Measurements from ENCODE around the gene SLC1A4.
"Not testable (repeated sequence)": the region's sequence is repeated elsewhere in the genome, so short reads cannot be mapped to it uniquely, and the experiment has no call there.

Gene SLC1A4

DNA sequence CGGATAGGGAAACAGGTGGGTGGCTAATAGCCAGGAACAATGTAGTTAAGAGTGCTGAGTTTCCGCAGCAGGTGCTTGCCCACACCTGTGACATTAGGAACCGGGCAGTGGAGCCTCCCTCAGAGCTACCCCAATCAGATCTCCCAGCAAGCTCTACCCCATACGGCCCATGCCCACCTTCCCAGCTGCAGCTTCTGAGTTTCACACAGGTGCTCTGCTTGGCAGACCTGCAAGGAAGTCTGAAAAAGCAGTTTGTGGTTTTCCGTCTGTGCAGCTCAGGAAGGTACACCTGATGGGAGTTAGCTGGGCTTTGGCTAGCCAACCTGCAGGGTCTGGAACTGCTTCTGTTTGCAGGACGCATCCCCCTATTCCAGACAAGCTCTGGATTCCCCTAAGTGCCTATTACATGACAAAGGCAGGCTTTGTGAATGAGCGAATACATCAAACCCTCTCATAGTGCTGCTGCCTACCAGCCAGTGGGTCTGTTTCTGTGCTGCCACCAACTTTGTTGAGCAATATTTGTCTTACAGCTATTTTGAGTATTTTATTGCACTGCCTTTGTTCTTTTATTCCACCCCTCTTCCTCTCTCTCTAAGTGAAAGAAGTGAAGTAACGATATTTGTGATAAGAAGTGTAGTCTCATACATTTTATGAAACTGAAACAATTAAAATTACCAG lies 42.3 kb downstream of the SLC1A4 start:
- H3K4me3 ChIP-seq (ENCODE audit: low read depth in 1 of 5, low read length in 5 of 5), result no peak overlapping the region
- H3K27ac ChIP-seq (ENCODE audit: low read depth, low read length), result no peak overlapping the region
- no peak overlapping the region for H3K9ac ChIP-seq (ENCODE audit: low read length in 5 of 5)
- H3K9me3 ChIP-seq (ENCODE audit: control insufficient read depth in 5 of 5, low read length in 5 of 5), result no peaks in the 10 kb centered on the region
- H3K27me3 ChIP-seq (ENCODE audit: control insufficient read depth in 5 of 5, insufficient read depth in 4 of 5, low read length in 5 of 5), result no peaks in the 10 kb centered on the region
- peaks cover 0 to 21% (median 1%) of the 10 kb centered on the region in 5 donors for H3K4me1 ChIP-seq (ENCODE audit: control insufficient read depth in 5 of 5, insufficient read depth in 5 of 5, low read length in 5 of 5)
- H3K36me3 ChIP-seq (ENCODE audit: control insufficient read depth in 5 of 5, insufficient read depth in 5 of 5, low read length in 5 of 5), result peaks cover 0 to 3% (median 0%) of the 10 kb centered on the region in 5 donors

DNA sequence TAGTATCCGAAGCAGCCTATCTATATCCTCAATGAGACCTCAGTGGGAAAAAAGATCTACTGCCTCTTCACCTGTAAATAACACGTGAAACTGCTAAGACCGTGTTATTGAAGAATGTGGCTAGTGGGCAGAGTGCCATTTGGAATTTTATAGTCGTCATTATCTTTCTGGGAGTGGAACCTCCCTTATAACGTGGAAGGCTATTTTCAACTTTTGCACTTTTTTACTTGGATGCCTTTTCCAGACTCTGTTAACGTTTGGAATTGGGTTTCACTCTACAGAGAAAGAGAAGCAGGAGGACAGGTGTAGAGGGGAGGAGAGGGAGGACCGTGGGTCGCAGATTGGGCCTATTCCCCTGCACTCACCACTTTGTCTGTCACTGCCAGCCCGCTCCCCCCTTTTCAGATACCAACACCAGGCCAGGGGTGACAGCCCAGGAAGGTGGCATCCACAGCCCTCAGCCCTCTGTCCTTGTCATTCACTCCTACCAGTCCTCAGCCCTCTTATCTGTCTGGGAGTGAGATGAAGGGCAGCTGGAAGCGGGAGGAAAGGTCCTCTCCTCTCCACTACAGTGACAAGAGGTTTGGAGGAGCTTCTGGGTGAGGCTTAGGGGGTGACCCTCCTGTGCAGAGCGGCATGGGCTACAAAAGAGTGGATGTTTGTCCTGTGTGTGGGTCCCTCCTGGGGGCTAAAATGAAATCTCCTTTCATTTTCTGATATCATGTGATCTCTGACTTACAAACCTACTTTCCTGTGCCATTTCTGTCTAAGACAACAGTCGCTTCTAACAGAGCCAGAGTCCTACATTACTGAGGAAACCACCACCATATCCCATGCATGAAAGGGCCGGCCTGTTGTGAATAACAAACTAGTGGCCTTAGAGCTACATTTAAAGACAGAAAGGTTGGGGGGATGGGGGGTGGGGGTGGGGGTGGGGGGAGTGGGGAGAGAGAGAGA lies 43.1 kb downstream of the SLC1A4 start:
- Histone ChIP-seq H3K9ac (ENCODE audit: low read length in 5 of 5) (no peak overlapping the region), H3K9me3 (ENCODE audit: control insufficient read depth in 5 of 5, low read length in 5 of 5) (no peaks in the 10 kb centered on the region), H3K4me3 (ENCODE audit: low read depth in 1 of 5, low read length in 5 of 5) (no peak overlapping the region), H3K27me3 (ENCODE audit: control insufficient read depth in 5 of 5, insufficient read depth in 4 of 5, low read length in 5 of 5) (no peaks in the 10 kb centered on the region), H3K36me3 (ENCODE audit: control insufficient read depth in 5 of 5, insufficient read depth in 5 of 5, low read length in 5 of 5) (peaks cover 0 to 3% (median 0%) of the 10 kb centered on the region in 5 donors), H3K27ac (ENCODE audit: low read depth, low read length) (no peak overlapping the region), H3K4me1 (ENCODE audit: control insufficient read depth in 5 of 5, insufficient read depth in 5 of 5, low read length in 5 of 5) (peaks cover 0 to 21% (median 1%) of the 10 kb centered on the region in 5 donors)

DNA sequence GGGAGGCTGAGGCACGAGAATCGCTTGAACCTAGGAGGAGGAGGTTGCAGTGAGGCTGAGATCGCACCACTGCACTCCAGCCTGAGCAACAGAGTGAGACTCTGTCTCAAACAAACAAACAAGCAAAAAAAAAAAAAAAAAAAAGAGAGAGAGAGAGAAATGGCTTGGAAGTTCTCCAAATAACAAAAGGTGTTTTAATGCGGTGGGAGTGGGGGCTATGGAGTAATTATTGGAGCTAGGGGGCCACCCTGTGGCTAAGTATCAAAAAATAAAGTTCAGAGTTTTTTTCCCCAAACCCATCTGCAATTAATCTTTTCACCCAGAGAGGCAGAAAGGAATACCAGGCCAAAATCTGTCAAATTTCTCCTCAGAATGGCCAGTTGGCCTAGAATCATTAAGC lies 44.0 kb downstream of the SLC1A4 start:
- H3K4me3 ChIP-seq (ENCODE audit: low read depth in 1 of 5, low read length in 5 of 5), result no peak overlapping the region
- no peak overlapping the region for H3K27ac ChIP-seq (ENCODE audit: low read depth, low read length)
- H3K9me3 ChIP-seq (ENCODE audit: control insufficient read depth in 5 of 5, low read length in 5 of 5), result no peaks in the 10 kb centered on the region
- peaks cover 0 to 5% (median 0%) of the 10 kb centered on the region in 5 donors for H3K36me3 ChIP-seq (ENCODE audit: control insufficient read depth in 5 of 5, insufficient read depth in 5 of 5, low read length in 5 of 5)
- H3K27me3 ChIP-seq (ENCODE audit: control insufficient read depth in 5 of 5, insufficient read depth in 4 of 5, low read length in 5 of 5), result no peaks in the 10 kb centered on the region
- no peak overlapping the region for H3K9ac ChIP-seq (ENCODE audit: low read length in 5 of 5)
- H3K4me1 ChIP-seq (ENCODE audit: control insufficient read depth in 5 of 5, insufficient read depth in 5 of 5, low read length in 5 of 5), result peaks cover 0 to 14% (median 1%) of the 10 kb centered on the region in 5 donors

DNA sequence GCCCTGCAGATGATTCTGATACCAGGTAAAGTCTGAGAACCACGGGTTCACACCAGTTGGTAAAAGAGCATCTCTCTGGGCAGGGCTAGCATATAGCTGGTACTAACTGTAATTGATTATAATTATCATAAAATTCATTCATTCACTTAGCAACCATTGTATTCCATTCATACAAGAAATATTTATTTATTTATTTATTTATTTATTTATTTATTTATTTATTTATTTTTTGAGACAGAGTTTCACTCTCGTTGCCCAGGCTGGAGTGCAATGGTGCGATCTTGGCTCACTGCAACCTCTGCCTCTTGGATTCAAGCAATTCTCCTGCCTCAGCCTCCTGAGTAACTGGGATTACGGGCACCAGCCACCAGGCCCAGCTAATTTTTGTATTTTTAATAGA lies 44.5 kb downstream of the SLC1A4 start:
- H3K9me3 ChIP-seq (ENCODE audit: control insufficient read depth in 5 of 5, low read length in 5 of 5); H3K27me3 ChIP-seq (ENCODE audit: control insufficient read depth in 5 of 5, insufficient read depth in 4 of 5, low read length in 5 of 5); H3K36me3 ChIP-seq (ENCODE audit: control insufficient read depth in 5 of 5, insufficient read depth in 5 of 5, low read length in 5 of 5); H3K4me3 ChIP-seq (ENCODE audit: low read depth in 1 of 5, low read length in 5 of 5); H3K27ac ChIP-seq (ENCODE audit: low read depth, low read length); H3K9ac ChIP-seq (ENCODE audit: low read length in 5 of 5): not testable (repeated sequence)
- H3K4me1 ChIP-seq (ENCODE audit: control insufficient read depth in 5 of 5, insufficient read depth in 5 of 5, low read length in 5 of 5), result peaks cover 0 to 11% (median 1%) of the 10 kb centered on the region in 5 donors

DNA sequence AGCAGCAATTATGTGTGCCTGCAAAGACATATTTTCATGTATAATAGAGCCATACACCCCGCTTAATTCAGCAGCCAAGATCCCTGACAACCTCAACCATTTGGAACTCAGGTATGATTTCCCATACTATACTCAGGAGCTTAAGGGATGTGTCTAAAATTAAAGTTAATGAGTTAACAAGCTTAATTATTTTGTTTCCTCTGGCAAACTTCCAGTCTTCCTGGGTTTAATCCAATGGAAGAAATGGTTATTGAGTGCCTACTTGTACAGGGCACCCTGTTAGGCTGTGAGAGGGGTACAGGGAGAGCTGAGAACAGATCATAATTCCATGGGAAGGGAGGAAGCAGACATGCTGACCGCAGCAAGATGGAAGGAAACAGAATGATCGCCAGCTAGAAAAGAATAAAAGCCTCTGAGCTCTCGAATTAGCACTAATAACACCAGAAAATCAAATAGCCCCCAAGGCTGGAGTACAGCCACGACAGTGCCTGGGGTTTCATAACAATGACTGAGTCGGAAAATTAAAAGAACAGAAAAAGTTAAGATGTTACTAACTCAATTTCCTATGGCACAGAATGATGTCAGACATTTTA lies 46.2 kb downstream of the SLC1A4 start:
- Histone ChIP-seq H3K4me1 (ENCODE audit: control insufficient read depth in 5 of 5, insufficient read depth in 5 of 5, low read length in 5 of 5) (peaks cover 2 to 13% (median 3%) of the 10 kb centered on the region in 5 donors), H3K9ac (ENCODE audit: low read length in 5 of 5) (no peak overlapping the region), H3K27me3 (ENCODE audit: control insufficient read depth in 5 of 5, insufficient read depth in 4 of 5, low read length in 5 of 5) (no peaks in the 10 kb centered on the region), H3K27ac (ENCODE audit: low read depth, low read length) (peak overlapping the region; percentile 4), H3K9me3 (ENCODE audit: control insufficient read depth in 5 of 5, low read length in 5 of 5) (no peaks in the 10 kb centered on the region), H3K4me3 (ENCODE audit: low read depth in 1 of 5, low read length in 5 of 5) (no peak overlapping the region), H3K36me3 (ENCODE audit: control insufficient read depth in 5 of 5, insufficient read depth in 5 of 5, low read length in 5 of 5) (peaks cover 0 to 6% (median 0%) of the 10 kb centered on the region in 5 donors)

DNA sequence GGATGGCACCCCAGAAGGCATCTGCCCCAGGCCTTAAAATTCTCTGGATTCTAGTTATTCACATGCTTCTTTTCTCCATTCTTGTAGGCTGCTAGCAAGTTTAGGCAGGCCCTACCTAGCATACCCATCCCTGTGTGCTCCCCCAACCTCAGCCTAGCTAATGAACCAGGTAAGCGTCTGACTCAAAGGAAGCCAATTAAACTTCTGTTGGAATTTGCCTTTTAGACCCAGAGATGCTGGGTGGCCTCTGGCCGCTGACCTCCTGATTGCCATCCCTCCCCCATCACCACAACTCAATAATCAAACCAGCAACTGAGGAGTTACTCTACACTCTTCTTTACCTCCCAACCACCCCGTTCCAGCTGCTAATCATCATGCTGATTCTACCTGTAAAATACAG lies 48.0 kb downstream of the SLC1A4 start:
- peaks cover 3 to 12% (median 5%) of the 10 kb centered on the region in 5 donors for H3K4me1 ChIP-seq (ENCODE audit: control insufficient read depth in 5 of 5, insufficient read depth in 5 of 5, low read length in 5 of 5)
- no peak overlapping the region for H3K27ac ChIP-seq (ENCODE audit: low read depth, low read length)
- H3K9ac ChIP-seq (ENCODE audit: low read length in 5 of 5), result no peak overlapping the region
- H3K9me3 ChIP-seq (ENCODE audit: control insufficient read depth in 5 of 5, low read length in 5 of 5), result no peaks in the 10 kb centered on the region
- H3K27me3 ChIP-seq (ENCODE audit: control insufficient read depth in 5 of 5, insufficient read depth in 4 of 5, low read length in 5 of 5), result no peaks in the 10 kb centered on the region
- H3K36me3 ChIP-seq (ENCODE audit: control insufficient read depth in 5 of 5, insufficient read depth in 5 of 5, low read length in 5 of 5), result peaks cover 0 to 3% (median 0%) of the 10 kb centered on the region in 5 donors
- no peak overlapping the region for H3K4me3 ChIP-seq (ENCODE audit: low read depth in 1 of 5, low read length in 5 of 5)

DNA sequence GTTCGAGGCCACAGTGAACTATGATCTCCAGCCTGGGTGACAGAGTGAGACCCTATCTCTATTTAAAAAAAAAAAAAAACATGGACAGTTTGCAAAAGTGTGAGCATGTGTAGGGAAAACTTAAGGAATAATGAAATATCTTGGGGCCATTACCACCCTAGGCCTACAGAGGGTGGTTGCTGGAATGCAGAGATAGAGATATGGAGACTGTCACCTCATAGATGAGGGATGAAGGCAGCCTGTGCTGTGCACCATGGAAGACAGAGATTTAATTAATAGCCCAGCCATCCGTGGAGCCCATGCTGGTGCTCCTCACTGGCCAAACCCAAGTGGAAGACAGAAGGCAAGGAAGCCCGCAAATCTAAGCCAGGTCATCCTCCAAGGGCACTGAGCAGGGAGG lies 50.4 kb downstream of the SLC1A4 start:
- H3K9me3 ChIP-seq (ENCODE audit: control insufficient read depth in 5 of 5, low read length in 5 of 5), result peaks cover 0 to 6% (median 0%) of the 10 kb centered on the region in 5 donors
- peaks cover 0 to 5% (median 0%) of the 10 kb centered on the region in 5 donors for H3K36me3 ChIP-seq (ENCODE audit: control insufficient read depth in 5 of 5, insufficient read depth in 5 of 5, low read length in 5 of 5)
- no peak overlapping the region for H3K4me3 ChIP-seq (ENCODE audit: low read depth in 1 of 5, low read length in 5 of 5)
- no peaks in the 10 kb centered on the region for H3K27me3 ChIP-seq (ENCODE audit: control insufficient read depth in 5 of 5, insufficient read depth in 4 of 5, low read length in 5 of 5)
- H3K4me1 ChIP-seq (ENCODE audit: control insufficient read depth in 5 of 5, insufficient read depth in 5 of 5, low read length in 5 of 5), result peaks cover 3 to 20% (median 9%) of the 10 kb centered on the region in 5 donors
- no peak overlapping the region for H3K9ac ChIP-seq (ENCODE audit: low read length in 5 of 5)
- no peak overlapping the region for H3K27ac ChIP-seq (ENCODE audit: low read depth, low read length)

DNA sequence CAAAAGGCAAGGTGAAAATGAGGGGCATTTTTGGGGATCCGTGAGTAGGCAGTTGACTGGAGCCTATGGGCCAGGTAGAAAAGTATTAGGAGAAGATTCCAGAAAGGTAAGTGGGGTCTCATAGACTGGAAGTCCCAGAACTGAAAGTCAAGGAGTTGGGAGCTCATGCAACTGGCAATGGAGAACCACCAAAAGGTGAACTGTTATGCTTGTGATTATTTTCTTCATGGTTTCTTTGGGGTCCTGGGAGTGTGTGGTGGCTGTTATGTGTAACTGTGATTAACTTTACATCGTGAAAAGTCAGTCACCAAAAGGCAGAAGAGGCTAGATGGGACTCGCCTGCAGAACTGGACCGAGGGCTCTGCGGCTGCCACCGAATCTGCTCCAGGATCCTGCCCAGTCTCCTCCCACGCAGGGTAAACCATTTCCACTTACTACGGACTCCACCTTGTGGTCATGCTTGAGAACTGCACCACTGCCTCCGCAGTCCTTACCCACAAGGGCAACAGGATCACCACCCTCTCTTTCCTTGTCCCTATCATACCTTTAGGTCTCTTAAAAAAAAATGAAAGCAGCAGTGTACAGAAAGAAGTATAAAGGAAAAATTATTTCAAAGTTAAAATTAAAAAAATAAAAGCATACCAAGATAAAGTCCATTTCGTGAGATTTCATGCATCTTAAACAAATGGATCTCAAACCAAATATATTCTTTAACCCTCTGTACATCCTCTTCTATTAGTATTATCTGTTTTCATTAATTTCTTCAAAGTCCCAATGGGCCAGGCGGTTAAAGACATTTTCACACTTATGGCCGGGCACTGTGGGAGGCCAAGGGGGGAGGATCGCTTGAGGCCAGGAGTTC lies 51.4 kb downstream of the SLC1A4 start:
- H3K4me3 ChIP-seq (ENCODE audit: low read depth in 1 of 5, low read length in 5 of 5), result peak overlapping the region in 4 of 5 donors; percentile 41 to 58 (median 48)

DNA sequence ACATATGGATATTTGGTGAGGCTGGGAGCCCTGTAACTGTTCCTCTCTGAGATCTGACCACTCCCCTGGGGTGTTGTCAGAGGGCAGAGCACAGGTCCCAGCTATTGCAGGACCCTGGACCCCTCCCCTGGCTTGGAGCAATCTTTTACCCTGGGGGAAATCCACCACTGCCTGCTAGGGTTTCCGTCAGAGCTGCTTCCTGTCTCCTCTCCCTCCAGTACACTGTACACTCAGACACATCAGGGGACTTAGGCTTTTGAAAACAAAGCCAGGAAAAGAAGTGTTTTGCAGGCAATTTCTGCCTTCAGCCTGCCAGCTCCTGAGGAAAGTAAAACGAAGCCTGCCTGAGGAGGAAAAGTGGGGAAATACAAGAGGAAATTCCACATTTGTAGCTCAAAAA lies 53.8 kb downstream of the SLC1A4 start:
- H3K9me3 ChIP-seq (ENCODE audit: control insufficient read depth in 5 of 5, low read length in 5 of 5), result peaks cover 0 to 6% (median 0%) of the 10 kb centered on the region in 5 donors
- H3K27ac ChIP-seq (ENCODE audit: low read depth, low read length), result no peak overlapping the region
- no peaks in the 10 kb centered on the region for H3K27me3 ChIP-seq (ENCODE audit: control insufficient read depth in 5 of 5, insufficient read depth in 4 of 5, low read length in 5 of 5)
- peaks cover 5 to 20% (median 17%) of the 10 kb centered on the region in 5 donors for H3K4me1 ChIP-seq (ENCODE audit: control insufficient read depth in 5 of 5, insufficient read depth in 5 of 5, low read length in 5 of 5)
- no peak overlapping the region for H3K4me3 ChIP-seq (ENCODE audit: low read depth in 1 of 5, low read length in 5 of 5)
- H3K36me3 ChIP-seq (ENCODE audit: control insufficient read depth in 5 of 5, insufficient read depth in 5 of 5, low read length in 5 of 5), result peaks cover 0 to 5% (median 0%) of the 10 kb centered on the region in 5 donors
- no peak overlapping the region for H3K9ac ChIP-seq (ENCODE audit: low read length in 5 of 5)

More for the DNA sequence above, 51.4 kb downstream of the SLC1A4 start:
- peak overlapping the region in 1 of 5 donors; percentile 20 for H3K9ac ChIP-seq (ENCODE audit: low read length in 5 of 5)
- H3K9me3 ChIP-seq (ENCODE audit: control insufficient read depth in 5 of 5, low read length in 5 of 5), result peaks cover 0 to 6% (median 0%) of the 10 kb centered on the region in 5 donors
- H3K27ac ChIP-seq (ENCODE audit: low read depth, low read length), result no peak overlapping the region
- H3K36me3 ChIP-seq (ENCODE audit: control insufficient read depth in 5 of 5, insufficient read depth in 5 of 5, low read length in 5 of 5), result peaks cover 0 to 5% (median 0%) of the 10 kb centered on the region in 5 donors
- H3K27me3 ChIP-seq (ENCODE audit: control insufficient read depth in 5 of 5, insufficient read depth in 4 of 5, low read length in 5 of 5), result no peaks in the 10 kb centered on the region
- peaks cover 3 to 14% (median 9%) of the 10 kb centered on the region in 5 donors for H3K4me1 ChIP-seq (ENCODE audit: control insufficient read depth in 5 of 5, insufficient read depth in 5 of 5, low read length in 5 of 5)
